RWPE1 (cell line): ENCODE results near the gene CLDN2.

Experiments
- CTCF ChIA-PET: fragments of 350-600 bp; sonication (Branson Sonifier 250); formaldehyde crosslinking; extraction: SDS; loops from one replicate; lab custom pipeline; 2021; lab: Yijun Ruan, JAX
- POLR2A ChIA-PET: fragments of 400-600 bp; formaldehyde crosslinking; extraction: SDS; loops from one replicate; lab custom pipeline; 2020; ENCODE audit warnings: antibody characterized with exemption; ENCODE audit not compliant: low non-redundant PET; lab: Yijun Ruan, JAX
- DNase-seq: peaks from one replicate; pipeline ENCODE4 v3.0.0; 2012; ENCODE audit warnings: low spot score
- H3K27ac ChIP-seq: fragments of 450-650 bp; 2 replicates; pipeline ENCODE4 v1.5.1; 2017
- TF ChIP-seq, protein P1 (sequence below): fragments of 450-650 bp; conservative IDR thresholded peaks from 2 replicates; pipeline ENCODE4 v1.5.1; 2017; ENCODE audit warnings: low read depth, mild to moderate bottlenecking

The CLDN2 gene

DNA sequence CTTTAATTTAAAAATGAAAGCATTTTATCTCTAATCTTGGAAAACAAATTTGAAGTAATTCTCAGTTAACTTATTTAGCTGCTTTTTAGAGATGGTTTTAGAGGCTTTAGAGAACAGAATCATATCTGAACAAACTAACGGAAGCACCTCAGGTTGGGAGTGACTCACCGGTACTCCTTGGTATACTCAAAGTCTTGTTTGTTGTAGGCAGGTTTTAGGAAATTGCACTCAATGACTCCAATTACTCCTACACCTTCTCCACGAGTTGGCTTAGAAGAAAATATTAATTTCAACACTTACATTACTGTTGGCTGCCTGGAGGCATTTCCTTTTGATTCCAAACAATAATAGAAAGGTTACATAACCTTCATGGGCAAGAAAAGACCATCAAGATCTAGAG, 56.2 kb downstream of the CLDN2 start:
- POLR2A ChIA-PET, result no interaction called here
- no peak for DNase-seq
- H3K27ac ChIP-seq, result no peak overlapping the region
- CTCF ChIA-PET, result no interaction called here
- TF ChIP-seq, protein P1, sequence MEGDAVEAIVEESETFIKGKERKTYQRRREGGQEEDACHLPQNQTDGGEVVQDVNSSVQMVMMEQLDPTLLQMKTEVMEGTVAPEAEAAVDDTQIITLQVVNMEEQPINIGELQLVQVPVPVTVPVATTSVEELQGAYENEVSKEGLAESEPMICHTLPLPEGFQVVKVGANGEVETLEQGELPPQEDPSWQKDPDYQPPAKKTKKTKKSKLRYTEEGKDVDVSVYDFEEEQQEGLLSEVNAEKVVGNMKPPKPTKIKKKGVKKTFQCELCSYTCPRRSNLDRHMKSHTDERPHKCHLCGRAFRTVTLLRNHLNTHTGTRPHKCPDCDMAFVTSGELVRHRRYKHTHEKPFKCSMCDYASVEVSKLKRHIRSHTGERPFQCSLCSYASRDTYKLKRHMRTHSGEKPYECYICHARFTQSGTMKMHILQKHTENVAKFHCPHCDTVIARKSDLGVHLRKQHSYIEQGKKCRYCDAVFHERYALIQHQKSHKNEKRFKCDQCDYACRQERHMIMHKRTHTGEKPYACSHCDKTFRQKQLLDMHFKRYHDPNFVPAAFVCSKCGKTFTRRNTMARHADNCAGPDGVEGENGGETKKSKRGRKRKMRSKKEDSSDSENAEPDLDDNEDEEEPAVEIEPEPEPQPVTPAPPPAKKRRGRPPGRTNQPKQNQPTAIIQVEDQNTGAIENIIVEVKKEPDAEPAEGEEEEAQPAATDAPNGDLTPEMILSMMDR, result no peak
